Panc1 (cell line): ENCODE data around the gene DCTD. TPM values are rescaled to one million over a fixed set of nuclear protein-coding genes. Genes with fewer than 3 reads are reported as not detected.

Experiments
- ATAC-seq: fragments of 200-7000 bp; cut with Tn5 transposase; 2 replicates; pipeline ENCODE4 v1.9.1; 2020; ENCODE audit warnings: mild to moderate bottlenecking, moderate library complexity
- BruUV-seq: library from RNA; stranded (reverse); fragments of 400-500 nt; replicated peaks from 2 replicates; lab custom pipeline; 2021; lab: Mats Ljungman, UMichigan
- CTCF ChIA-PET: fragments of 300-600 bp; sonication (Branson Sonifier 250); formaldehyde crosslinking; loops from one replicate; lab custom pipeline; 2022; ENCODE audit warnings: antibody characterized with exemption; lab: Charles Lee
- POLR2A ChIA-PET: fragments of 300-600 bp; sonication (Branson Sonifier 250); formaldehyde crosslinking; loops from one replicate; lab custom pipeline; 2022; ENCODE audit warnings: antibody characterized with exemption; lab: Charles Lee
- DNase-seq: peaks from one replicate; pipeline ENCODE4 v3.0.0-alpha.2; 2010; ENCODE audit warnings: low read depth, low spot score
- H3K27ac ChIP-seq: 2 replicates; pipeline ENCODE4 v1.5.1; 2011; ENCODE audit warnings: mild to moderate bottlenecking, low read length, inconsistent platforms
- H3K27me3 ChIP-seq: fragments of 200-500 bp; sonication (Bioruptor generic); 2 replicates; pipeline ENCODE4 v1.6.0; 2014; ENCODE audit warnings: low read length, inconsistent platforms; ENCODE audit not compliant: control insufficient read depth, insufficient read depth
- H3K36me3 ChIP-seq: fragments of 200-500 bp; sonication (Bioruptor generic); 2 replicates; pipeline ENCODE4 v1.5.1; 2014; ENCODE audit warnings: inconsistent platforms, mild to moderate bottlenecking, low read length, moderate library complexity; ENCODE audit not compliant: control insufficient read depth, insufficient read depth
- H3K4me1 ChIP-seq: 2 replicates; pipeline ENCODE4 v1.5.1; 2011; ENCODE audit warnings: inconsistent platforms, mild to moderate bottlenecking, low read length, moderate library complexity; ENCODE audit not compliant: control insufficient read depth, insufficient read depth
- H3K4me3 ChIP-seq, 2 experiments: 2 replicates each; pipeline ENCODE4 v1.5.1; 2011 to 2012; ENCODE audit warnings: low read depth in 2 of 2, low read length in 2 of 2, mild to moderate bottlenecking in 2 of 2, inconsistent platforms in 1 of 2, moderate library complexity in 1 of 2
- H3K9me3 ChIP-seq: fragments of 200-500 bp; sonication (Bioruptor generic); 2 replicates; pipeline ENCODE4 v1.5.1; 2014; ENCODE audit warnings: low read depth, mild to moderate bottlenecking, inconsistent platforms, low read length, moderate library complexity; ENCODE audit not compliant: control insufficient read depth, insufficient read depth
- POLR2AphosphoS5 ChIP-seq: IDR thresholded peaks from 2 replicates; pipeline ENCODE4 v1.6.1; 2012; ENCODE audit warnings: mild to moderate bottlenecking, low read depth, low read length, moderate library complexity
- SIN3A ChIP-seq: IDR thresholded peaks from 2 replicates; pipeline ENCODE4 v1.6.1; 2012; ENCODE audit warnings: low read depth, mild to moderate bottlenecking, low read length, moderate library complexity, borderline replicate concordance; ENCODE audit not compliant: insufficient read depth
- TCF7L2 ChIP-seq: IDR thresholded peaks from 2 replicates; pipeline ENCODE4 v1.6.1; 2011; ENCODE audit warnings: mild to moderate bottlenecking, low read depth, low read length, inconsistent platforms
- in situ Hi-C: cut with HindIII; loops from 2 replicates; pipeline ENCODE4 v1.10.0; 2016; ENCODE audit warnings: low sequenced_read_pairs, low pct_unique_long_range_greater_than_20kb
- intact Hi-C: fragments of 100-400 bp; cut with micrococcal nuclease; formaldehyde crosslinking; loops from one replicate; pipeline ENCODE4 v1.10.0; 2022; ENCODE audit not compliant: unreplicated experiment
- total RNA-seq: library from RNA; stranded (reverse); gene quantifications from one replicate; pipeline ENCODE4 v1.2.1, GENCODE V29; 2021; ENCODE audit not compliant: unreplicated experiment
- TF ChIP-seq, protein P1 (sequence below): fragments of 450-650 bp; IDR thresholded peaks from 2 replicates; pipeline ENCODE4 v1.5.1; 2017; ENCODE audit warnings: mild to moderate bottlenecking
- TF ChIP-seq, protein P2 (sequence below), 2 experiments: IDR thresholded peaks; 2 replicates each; pipeline ENCODE4 v1.6.1; 2011 to 2012; ENCODE audit warnings: low read depth in 2 of 2, control low read depth in 1 of 2, low read length in 1 of 2, mild to moderate bottlenecking in 1 of 2, moderate library complexity in 1 of 2; ENCODE audit not compliant: insufficient read depth in 1 of 2

DCTD gene
- total RNA-seq, 1 experiment from 2014 or later, result 77.0 TPM

DNA sequence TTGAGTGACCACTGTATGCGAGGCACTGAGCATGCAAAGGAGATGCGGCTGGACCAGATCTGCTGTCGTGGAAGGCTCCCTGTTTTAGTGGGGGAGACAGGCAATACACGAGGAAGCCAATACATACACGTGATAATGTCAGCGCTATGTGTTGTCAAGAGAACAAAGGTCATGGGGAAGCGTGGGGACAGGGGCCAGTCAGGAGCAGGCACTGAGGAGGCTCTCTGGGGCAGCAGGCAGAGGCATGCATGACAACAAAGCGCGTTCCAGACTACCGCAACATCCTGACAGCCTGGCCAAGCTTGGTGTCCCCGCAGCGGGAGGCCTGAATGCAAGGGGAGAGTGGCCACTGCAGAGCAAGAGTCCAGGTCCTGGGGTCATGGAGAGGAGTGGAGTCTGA, 61.9 kb downstream of the DCTD start:
- H3K36me3 ChIP-seq, result no peaks in the 10 kb centered on the region
- ATAC-seq, result no peak
- no peak overlapping the region for H3K4me3 ChIP-seq
- H3K27ac ChIP-seq, result no peak overlapping the region
- H3K27me3 ChIP-seq, result no peaks in the 10 kb centered on the region
- POLR2A ChIA-PET, result no interaction called here
- BruUV-seq, result no TSS peak
- CTCF ChIA-PET, result no interaction called here
- intact Hi-C loops, result no loop called here
- TF ChIP-seq, protein P1, sequence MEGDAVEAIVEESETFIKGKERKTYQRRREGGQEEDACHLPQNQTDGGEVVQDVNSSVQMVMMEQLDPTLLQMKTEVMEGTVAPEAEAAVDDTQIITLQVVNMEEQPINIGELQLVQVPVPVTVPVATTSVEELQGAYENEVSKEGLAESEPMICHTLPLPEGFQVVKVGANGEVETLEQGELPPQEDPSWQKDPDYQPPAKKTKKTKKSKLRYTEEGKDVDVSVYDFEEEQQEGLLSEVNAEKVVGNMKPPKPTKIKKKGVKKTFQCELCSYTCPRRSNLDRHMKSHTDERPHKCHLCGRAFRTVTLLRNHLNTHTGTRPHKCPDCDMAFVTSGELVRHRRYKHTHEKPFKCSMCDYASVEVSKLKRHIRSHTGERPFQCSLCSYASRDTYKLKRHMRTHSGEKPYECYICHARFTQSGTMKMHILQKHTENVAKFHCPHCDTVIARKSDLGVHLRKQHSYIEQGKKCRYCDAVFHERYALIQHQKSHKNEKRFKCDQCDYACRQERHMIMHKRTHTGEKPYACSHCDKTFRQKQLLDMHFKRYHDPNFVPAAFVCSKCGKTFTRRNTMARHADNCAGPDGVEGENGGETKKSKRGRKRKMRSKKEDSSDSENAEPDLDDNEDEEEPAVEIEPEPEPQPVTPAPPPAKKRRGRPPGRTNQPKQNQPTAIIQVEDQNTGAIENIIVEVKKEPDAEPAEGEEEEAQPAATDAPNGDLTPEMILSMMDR, result no peak
- TF ChIP-seq SIN3A (no peak), POLR2AphosphoS5 (no peak), TCF7L2 (no peak)
- TF ChIP-seq, protein P2, sequence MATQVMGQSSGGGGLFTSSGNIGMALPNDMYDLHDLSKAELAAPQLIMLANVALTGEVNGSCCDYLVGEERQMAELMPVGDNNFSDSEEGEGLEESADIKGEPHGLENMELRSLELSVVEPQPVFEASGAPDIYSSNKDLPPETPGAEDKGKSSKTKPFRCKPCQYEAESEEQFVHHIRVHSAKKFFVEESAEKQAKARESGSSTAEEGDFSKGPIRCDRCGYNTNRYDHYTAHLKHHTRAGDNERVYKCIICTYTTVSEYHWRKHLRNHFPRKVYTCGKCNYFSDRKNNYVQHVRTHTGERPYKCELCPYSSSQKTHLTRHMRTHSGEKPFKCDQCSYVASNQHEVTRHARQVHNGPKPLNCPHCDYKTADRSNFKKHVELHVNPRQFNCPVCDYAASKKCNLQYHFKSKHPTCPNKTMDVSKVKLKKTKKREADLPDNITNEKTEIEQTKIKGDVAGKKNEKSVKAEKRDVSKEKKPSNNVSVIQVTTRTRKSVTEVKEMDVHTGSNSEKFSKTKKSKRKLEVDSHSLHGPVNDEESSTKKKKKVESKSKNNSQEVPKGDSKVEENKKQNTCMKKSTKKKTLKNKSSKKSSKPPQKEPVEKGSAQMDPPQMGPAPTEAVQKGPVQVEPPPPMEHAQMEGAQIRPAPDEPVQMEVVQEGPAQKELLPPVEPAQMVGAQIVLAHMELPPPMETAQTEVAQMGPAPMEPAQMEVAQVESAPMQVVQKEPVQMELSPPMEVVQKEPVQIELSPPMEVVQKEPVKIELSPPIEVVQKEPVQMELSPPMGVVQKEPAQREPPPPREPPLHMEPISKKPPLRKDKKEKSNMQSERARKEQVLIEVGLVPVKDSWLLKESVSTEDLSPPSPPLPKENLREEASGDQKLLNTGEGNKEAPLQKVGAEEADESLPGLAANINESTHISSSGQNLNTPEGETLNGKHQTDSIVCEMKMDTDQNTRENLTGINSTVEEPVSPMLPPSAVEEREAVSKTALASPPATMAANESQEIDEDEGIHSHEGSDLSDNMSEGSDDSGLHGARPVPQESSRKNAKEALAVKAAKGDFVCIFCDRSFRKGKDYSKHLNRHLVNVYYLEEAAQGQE (IDR thresholded peaks at IDR 0.05; ENCODE audit: insufficient read depth in 1 of 2, low read depth in 2 of 2, low read length in 1 of 2), result no peak
- no peaks in the 10 kb centered on the region for H3K4me1 ChIP-seq
- DNase-seq, result no peak
- H3K9me3 ChIP-seq, result no peaks in the 10 kb centered on the region
- in situ Hi-C loops, result no loop called here

DNA sequence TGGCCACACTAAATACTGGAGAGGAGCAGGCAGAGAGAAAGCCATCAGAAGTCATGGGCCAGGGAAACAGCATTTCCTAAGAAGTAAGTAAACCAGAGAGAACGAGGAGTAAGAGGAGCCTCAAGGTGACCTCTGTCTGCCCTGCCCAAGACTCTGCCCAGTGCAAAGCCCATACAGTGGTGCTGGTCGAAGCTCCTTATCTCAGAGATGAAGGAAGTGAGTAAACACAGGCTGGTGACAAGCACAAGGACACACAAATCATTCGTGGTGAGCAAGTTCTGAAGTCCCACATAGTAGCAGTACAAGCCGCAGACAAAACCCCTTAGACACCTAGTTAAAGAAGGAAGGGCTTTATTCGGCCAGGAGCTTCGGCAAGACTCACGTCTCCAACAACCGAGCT, 62.7 kb downstream of the DCTD start:
- CTCF ChIA-PET, result no interaction called here
- TF ChIP-seq, protein P1, result no peak
- TF ChIP-seq, protein P2 (IDR thresholded peaks at IDR 0.05; ENCODE audit: insufficient read depth in 1 of 2, low read depth in 2 of 2, low read length in 1 of 2), result no peak
- no peak for TF ChIP-seq SIN3A
- TF ChIP-seq POLR2AphosphoS5, result no peak
- TF ChIP-seq TCF7L2, result no peak
- BruUV-seq, result no TSS peak
- H3K27me3 ChIP-seq, result no peaks in the 10 kb centered on the region
- in situ Hi-C loops (no loop called here), intact Hi-C loops (no loop called here)
- H3K4me3 ChIP-seq, result no peak overlapping the region
- ATAC-seq (no peak), DNase-seq (no peak)
- H3K36me3 ChIP-seq, result no peaks in the 10 kb centered on the region
- POLR2A ChIA-PET, result no interaction called here
- no peaks in the 10 kb centered on the region for H3K9me3 ChIP-seq
- no peaks in the 10 kb centered on the region for H3K4me1 ChIP-seq
- no peak overlapping the region for H3K27ac ChIP-seq
